Measurements from ENCODE around the gene ERC2.
A peak's percentile ranks its signal among the peaks of the same experiment; 100 is the strongest.

Gene ERC2

DNA sequence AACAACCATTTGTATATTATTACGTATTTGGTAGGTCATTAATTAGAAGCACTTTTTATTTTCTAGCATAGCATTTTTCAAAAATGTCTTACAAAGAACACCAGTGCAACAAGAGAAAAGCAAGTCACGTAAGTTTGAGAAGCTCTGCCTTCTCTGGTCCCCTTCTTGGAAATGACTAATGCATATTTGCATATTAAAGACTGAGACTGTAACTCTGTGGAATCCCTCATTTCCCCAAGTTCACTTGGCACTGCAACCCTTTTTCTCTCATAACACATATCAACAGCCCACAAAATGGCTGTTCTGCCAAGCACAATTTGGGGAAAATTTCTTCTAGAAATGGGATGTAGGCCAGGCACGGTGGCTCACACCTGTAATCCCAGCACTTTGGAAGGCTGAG, 176.3 kb downstream of the ERC2 start:
- DNase-seq (ENCODE audit: low read depth), result no peak
- no peak overlapping the region for H3K4me3 ChIP-seq (ENCODE audit: low read depth, low read length)
- TF ChIP-seq MYC (IDR thresholded peaks at IDR 0.05; ENCODE audit: low read depth, low read length), result no peak
- TF ChIP-seq, protein P1, sequence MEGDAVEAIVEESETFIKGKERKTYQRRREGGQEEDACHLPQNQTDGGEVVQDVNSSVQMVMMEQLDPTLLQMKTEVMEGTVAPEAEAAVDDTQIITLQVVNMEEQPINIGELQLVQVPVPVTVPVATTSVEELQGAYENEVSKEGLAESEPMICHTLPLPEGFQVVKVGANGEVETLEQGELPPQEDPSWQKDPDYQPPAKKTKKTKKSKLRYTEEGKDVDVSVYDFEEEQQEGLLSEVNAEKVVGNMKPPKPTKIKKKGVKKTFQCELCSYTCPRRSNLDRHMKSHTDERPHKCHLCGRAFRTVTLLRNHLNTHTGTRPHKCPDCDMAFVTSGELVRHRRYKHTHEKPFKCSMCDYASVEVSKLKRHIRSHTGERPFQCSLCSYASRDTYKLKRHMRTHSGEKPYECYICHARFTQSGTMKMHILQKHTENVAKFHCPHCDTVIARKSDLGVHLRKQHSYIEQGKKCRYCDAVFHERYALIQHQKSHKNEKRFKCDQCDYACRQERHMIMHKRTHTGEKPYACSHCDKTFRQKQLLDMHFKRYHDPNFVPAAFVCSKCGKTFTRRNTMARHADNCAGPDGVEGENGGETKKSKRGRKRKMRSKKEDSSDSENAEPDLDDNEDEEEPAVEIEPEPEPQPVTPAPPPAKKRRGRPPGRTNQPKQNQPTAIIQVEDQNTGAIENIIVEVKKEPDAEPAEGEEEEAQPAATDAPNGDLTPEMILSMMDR (IDR thresholded peaks at IDR 0.05; ENCODE audit: low read depth, low read length), result no peak
- TF ChIP-seq, protein P2, sequence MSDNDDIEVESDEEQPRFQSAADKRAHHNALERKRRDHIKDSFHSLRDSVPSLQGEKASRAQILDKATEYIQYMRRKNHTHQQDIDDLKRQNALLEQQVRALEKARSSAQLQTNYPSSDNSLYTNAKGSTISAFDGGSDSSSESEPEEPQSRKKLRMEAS (IDR thresholded peaks at IDR 0.05; ENCODE audit: low read depth, low read length), result no peak
- TF ChIP-seq POLR2A (IDR thresholded peaks at IDR 0.05; ENCODE audit: extremely low read depth, insufficient read length), result no peak

- no peak for DNase-seq (ENCODE audit: low read depth)
- no peak for TF ChIP-seq POLR2A (IDR thresholded peaks at IDR 0.05; ENCODE audit: extremely low read depth, insufficient read length)
- TF ChIP-seq, protein P2 (IDR thresholded peaks at IDR 0.05; ENCODE audit: low read depth, low read length), result no peak
- TF ChIP-seq, protein P1 (IDR thresholded peaks at IDR 0.05; ENCODE audit: low read depth, low read length), result no peak
- no peak for TF ChIP-seq MYC (IDR thresholded peaks at IDR 0.05; ENCODE audit: low read depth, low read length)
- no peak overlapping the region for H3K4me3 ChIP-seq (ENCODE audit: low read depth, low read length)
Measured at GRCh38 chr3:56291244-56291680, 177.0 kb downstream of the ERC2 start.

DNA sequence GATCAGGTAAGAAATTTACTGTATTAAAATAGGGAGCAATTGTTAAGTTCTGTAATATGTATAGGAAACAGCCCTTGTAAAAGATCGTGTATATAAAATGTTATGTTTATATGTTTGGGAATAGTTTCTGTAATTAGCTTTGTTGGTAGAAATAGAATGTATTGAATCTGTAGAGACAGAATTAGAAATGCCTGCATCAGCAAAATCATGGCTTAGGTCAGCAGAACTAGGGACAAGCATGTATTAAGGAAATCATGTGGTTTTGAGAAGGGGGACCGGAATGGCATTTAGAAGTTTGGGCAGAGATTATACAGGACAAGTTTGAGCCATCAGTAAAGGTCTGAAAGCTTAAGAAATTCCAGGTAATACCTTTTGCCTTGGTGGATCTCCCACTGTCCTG, 177.9 kb downstream of the ERC2 start:
- TF ChIP-seq POLR2A (IDR thresholded peaks at IDR 0.05; ENCODE audit: extremely low read depth, insufficient read length) (no peak), MYC (IDR thresholded peaks at IDR 0.05; ENCODE audit: low read depth, low read length) (no peak)
- TF ChIP-seq, protein P1 (IDR thresholded peaks at IDR 0.05; ENCODE audit: low read depth, low read length), result no peak
- TF ChIP-seq, protein P2 (IDR thresholded peaks at IDR 0.05; ENCODE audit: low read depth, low read length), result no peak
- H3K4me3 ChIP-seq (ENCODE audit: low read depth, low read length), result no peak overlapping the region
- DNase-seq (ENCODE audit: low read depth), result no peak

DNA sequence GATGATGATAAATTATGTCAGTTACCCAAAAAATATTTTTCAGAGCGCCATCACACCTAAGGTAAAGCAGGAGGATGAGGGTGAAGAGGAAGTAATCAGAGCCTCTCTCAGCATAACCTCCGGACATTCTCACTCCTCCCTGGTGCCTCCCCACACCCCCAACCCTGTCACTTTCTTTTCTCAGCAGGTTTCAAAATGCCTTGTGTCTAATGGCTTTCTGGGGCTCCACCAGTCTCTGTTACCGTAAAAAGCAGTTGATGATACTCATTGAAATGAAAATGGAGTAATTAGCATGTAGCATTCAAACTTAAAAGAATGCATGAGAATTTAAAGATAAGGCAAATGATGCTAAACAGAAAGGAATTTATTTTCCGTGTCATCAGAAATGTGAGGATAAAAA, 180.0 kb downstream of the ERC2 start:
- TF ChIP-seq, protein P1 (IDR thresholded peaks at IDR 0.05; ENCODE audit: low read depth, low read length), result no peak
- TF ChIP-seq MYC (IDR thresholded peaks at IDR 0.05; ENCODE audit: low read depth, low read length) (no peak), POLR2A (IDR thresholded peaks at IDR 0.05; ENCODE audit: extremely low read depth, insufficient read length) (no peak)
- TF ChIP-seq, protein P2 (IDR thresholded peaks at IDR 0.05; ENCODE audit: low read depth, low read length), result no peak
- no peak for DNase-seq (ENCODE audit: low read depth)

GRCh38 chr3:56282341-56282740, 185.9 kb downstream of the ERC2 start:
- H3K4me3 ChIP-seq (ENCODE audit: low read depth, low read length), result no peak overlapping the region
- TF ChIP-seq, protein P2 (IDR thresholded peaks at IDR 0.05; ENCODE audit: low read depth, low read length), result no peak
- TF ChIP-seq, protein P1 (IDR thresholded peaks at IDR 0.05; ENCODE audit: low read depth, low read length), result no peak
- TF ChIP-seq POLR2A (IDR thresholded peaks at IDR 0.05; ENCODE audit: extremely low read depth, insufficient read length) (no peak), MYC (IDR thresholded peaks at IDR 0.05; ENCODE audit: low read depth, low read length) (no peak)
- peak; percentile 2 for DNase-seq (ENCODE audit: low read depth)

More for the DNA sequence above, 180.0 kb downstream of the ERC2 start:
- H3K4me3 ChIP-seq (ENCODE audit: low read depth, low read length), result no peak overlapping the region

Data from NB4 (cell line).